ENCODE data around the gene C13orf46. TPM values are rescaled to one million over a fixed set of nuclear protein-coding genes. Genes with fewer than 3 reads are reported as not detected.

C13orf46 gene
- total RNA-seq, 2 experiments from 2014 or later: 0.21 TPM; not detected in 1

- no peak for DNase-seq (ENCODE audit: low spot score)
- H3K79me2 ChIP-seq (ENCODE audit: insufficient read depth, low read depth, low read length): no peaks in the 10 kb centered on the region
- H3K4me2 ChIP-seq (ENCODE audit: low read length): no peak overlapping the region
- H3K4me3 ChIP-seq (ENCODE audit: low read depth, low read length, poor library complexity, severe bottlenecking): no peak overlapping the region
- intact Hi-C loops (cut with micrococcal nuclease; ENCODE audit: unreplicated experiment): no loop called here
- no peaks in the 10 kb centered on the region; the same call in 1 of the 2 replicates for H3K36me3 ChIP-seq (ENCODE audit: insufficient read depth, low read length)
- H2AFZ ChIP-seq (ENCODE audit: low read length): no peak overlapping the region
- no peaks in the 10 kb centered on the region for H3K9me2 ChIP-seq (ENCODE audit: insufficient read depth, low read length)
- ChIA-PET POLR2A (no interaction called here), CTCF (ENCODE audit: unreplicated experiment) (no interaction called here)
- TF ChIP-seq EZH2phosphoT487 (IDR thresholded peaks at IDR 0.05; ENCODE audit: borderline replicate concordance, low read depth, low read length) (no peak), CTCF (conservative IDR thresholded peaks at IDR 0.05; ENCODE audit: low read length) (no peak)
- no peaks in the 10 kb centered on the region for H3K4me1 ChIP-seq (ENCODE audit: insufficient read depth, low read length, poor library complexity, severe bottlenecking)
- no peak overlapping the region for H3K27ac ChIP-seq (ENCODE audit: low read depth, low read length, poor library complexity, severe bottlenecking)
- H4K20me1 ChIP-seq (ENCODE audit: insufficient read depth, low read length): no peaks in the 10 kb centered on the region
- H3K9me3 ChIP-seq (ENCODE audit: low read length): no peaks in the 10 kb centered on the region
- no TSS peak for BruUV-seq (replicated peaks)
Observed at GRCh38 chr13:114005206-114005724, 31.4 kb upstream of the C13orf46 start.

GRCh38 chr13:114004420-114005205 lies 30.7 kb upstream of the C13orf46 start:
- no peaks in the 10 kb centered on the region for H3K4me1 ChIP-seq (ENCODE audit: insufficient read depth, low read length, poor library complexity, severe bottlenecking)
- no peaks in the 10 kb centered on the region for H3K9me2 ChIP-seq (ENCODE audit: insufficient read depth, low read length)
- H3K79me2 ChIP-seq (ENCODE audit: insufficient read depth, low read depth, low read length): no peaks in the 10 kb centered on the region
- POLR2A ChIA-PET: no interaction called here
- intact Hi-C loops (cut with micrococcal nuclease; ENCODE audit: unreplicated experiment): no loop called here
- no peaks in the 10 kb centered on the region; the same call in 1 of the 2 replicates for H3K36me3 ChIP-seq (ENCODE audit: insufficient read depth, low read length)
- TF ChIP-seq EZH2phosphoT487 (IDR thresholded peaks at IDR 0.05; ENCODE audit: borderline replicate concordance, low read depth, low read length): no peak
- TF ChIP-seq CTCF (conservative IDR thresholded peaks at IDR 0.05; ENCODE audit: low read length): no peak
- no peak overlapping the region for H2AFZ ChIP-seq (ENCODE audit: low read length)
- no peak overlapping the region for H3K4me2 ChIP-seq (ENCODE audit: low read length)
- H3K27ac ChIP-seq (ENCODE audit: low read depth, low read length, poor library complexity, severe bottlenecking): no peak overlapping the region
- CTCF ChIA-PET (ENCODE audit: unreplicated experiment): no interaction called here
- DNase-seq (ENCODE audit: low spot score): no peak
- BruUV-seq (replicated peaks): no TSS peak
- no peaks in the 10 kb centered on the region for H3K9me3 ChIP-seq (ENCODE audit: low read length)
- H4K20me1 ChIP-seq (ENCODE audit: insufficient read depth, low read length): no peaks in the 10 kb centered on the region
- H3K4me3 ChIP-seq (ENCODE audit: low read depth, low read length, poor library complexity, severe bottlenecking): no peak overlapping the region

- H3K79me2 ChIP-seq (ENCODE audit: insufficient read depth, low read depth, low read length): no peaks in the 10 kb centered on the region
- H2AFZ ChIP-seq (ENCODE audit: low read length): no peak overlapping the region
- no peaks in the 10 kb centered on the region for H3K9me2 ChIP-seq (ENCODE audit: insufficient read depth, low read length)
- no TSS peak for BruUV-seq (replicated peaks)
- H4K20me1 ChIP-seq (ENCODE audit: insufficient read depth, low read length): no peaks in the 10 kb centered on the region
- no peak overlapping the region for H3K27ac ChIP-seq (ENCODE audit: low read depth, low read length, poor library complexity, severe bottlenecking)
- no peaks in the 10 kb centered on the region for H3K4me1 ChIP-seq (ENCODE audit: insufficient read depth, low read length, poor library complexity, severe bottlenecking)
- ChIA-PET CTCF (ENCODE audit: unreplicated experiment) (no interaction called here), POLR2A (no interaction called here)
- TF ChIP-seq CTCF (conservative IDR thresholded peaks at IDR 0.05; ENCODE audit: low read length) (no peak), EZH2phosphoT487 (IDR thresholded peaks at IDR 0.05; ENCODE audit: borderline replicate concordance, low read depth, low read length) (no peak)
- H3K4me2 ChIP-seq (ENCODE audit: low read length): no peak overlapping the region
- H3K36me3 ChIP-seq (ENCODE audit: insufficient read depth, low read length): no peaks in the 10 kb centered on the region
- no peak overlapping the region for H3K4me3 ChIP-seq (ENCODE audit: low read depth, low read length, poor library complexity, severe bottlenecking)
- no peak for DNase-seq (ENCODE audit: low spot score)
- no peaks in the 10 kb centered on the region for H3K9me3 ChIP-seq (ENCODE audit: low read length)
- intact Hi-C loops (cut with micrococcal nuclease; ENCODE audit: unreplicated experiment): no loop called here
Observed at GRCh38 chr13:114002771-114003321, 29.0 kb upstream of the C13orf46 start.

Measured in OCI-LY7 (cell line).